ENCODE results near the gene FAU.

FAU gene

DNA sequence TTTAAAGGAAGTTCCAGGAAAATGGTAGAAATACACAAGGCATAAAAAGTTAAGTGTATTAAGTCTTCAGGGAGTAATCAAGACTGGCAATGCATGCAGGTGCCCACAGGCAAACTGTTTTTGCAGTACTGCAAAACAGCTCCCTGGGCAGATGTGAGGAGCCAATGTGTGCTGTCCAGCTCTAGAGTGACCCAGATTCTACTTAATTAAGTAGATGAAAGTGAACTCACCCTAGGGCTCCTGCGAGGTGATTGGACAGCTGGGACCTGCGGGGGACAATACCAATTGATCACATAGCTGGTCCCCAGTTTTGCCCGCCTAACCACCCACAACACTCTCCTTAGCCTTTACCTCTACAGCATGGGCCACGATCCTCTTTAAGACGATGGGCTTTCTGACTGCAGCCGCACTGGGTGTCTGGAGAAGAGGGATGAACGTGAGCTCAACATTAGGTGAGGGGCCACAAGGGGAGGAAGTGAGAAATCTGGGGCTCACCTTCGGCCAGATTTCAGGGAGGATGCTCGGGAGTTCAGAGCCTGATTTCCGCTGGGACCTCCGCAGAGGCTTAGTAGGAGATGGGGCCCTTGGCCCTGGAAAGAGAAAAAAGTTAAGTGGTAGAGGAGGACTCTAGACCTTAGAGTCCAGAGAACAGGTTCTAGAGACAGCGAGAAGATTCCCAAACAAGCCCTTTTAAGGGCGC lies 38.6 kb downstream of the FAU start:
- H3K27me3 ChIP-seq = no peaks in the 10 kb centered on the region
- TF ChIP-seq, protein P1, sequence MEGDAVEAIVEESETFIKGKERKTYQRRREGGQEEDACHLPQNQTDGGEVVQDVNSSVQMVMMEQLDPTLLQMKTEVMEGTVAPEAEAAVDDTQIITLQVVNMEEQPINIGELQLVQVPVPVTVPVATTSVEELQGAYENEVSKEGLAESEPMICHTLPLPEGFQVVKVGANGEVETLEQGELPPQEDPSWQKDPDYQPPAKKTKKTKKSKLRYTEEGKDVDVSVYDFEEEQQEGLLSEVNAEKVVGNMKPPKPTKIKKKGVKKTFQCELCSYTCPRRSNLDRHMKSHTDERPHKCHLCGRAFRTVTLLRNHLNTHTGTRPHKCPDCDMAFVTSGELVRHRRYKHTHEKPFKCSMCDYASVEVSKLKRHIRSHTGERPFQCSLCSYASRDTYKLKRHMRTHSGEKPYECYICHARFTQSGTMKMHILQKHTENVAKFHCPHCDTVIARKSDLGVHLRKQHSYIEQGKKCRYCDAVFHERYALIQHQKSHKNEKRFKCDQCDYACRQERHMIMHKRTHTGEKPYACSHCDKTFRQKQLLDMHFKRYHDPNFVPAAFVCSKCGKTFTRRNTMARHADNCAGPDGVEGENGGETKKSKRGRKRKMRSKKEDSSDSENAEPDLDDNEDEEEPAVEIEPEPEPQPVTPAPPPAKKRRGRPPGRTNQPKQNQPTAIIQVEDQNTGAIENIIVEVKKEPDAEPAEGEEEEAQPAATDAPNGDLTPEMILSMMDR (IDR thresholded peaks at IDR 0.05; ENCODE audit: low read depth, low read length) = no peak
- H3K36me3 ChIP-seq = peaks cover 3% of the 10 kb centered on the region; the same call in 1 of the 2 replicates
- H3K4me1 ChIP-seq = no peaks in the 10 kb centered on the region
- H3K9me3 ChIP-seq = no peaks in the 10 kb centered on the region
- DNase-seq = no peak
- peak overlapping the region; percentile 92 for H3K4me3 ChIP-seq (ENCODE audit: low read depth, low read length)

DNA sequence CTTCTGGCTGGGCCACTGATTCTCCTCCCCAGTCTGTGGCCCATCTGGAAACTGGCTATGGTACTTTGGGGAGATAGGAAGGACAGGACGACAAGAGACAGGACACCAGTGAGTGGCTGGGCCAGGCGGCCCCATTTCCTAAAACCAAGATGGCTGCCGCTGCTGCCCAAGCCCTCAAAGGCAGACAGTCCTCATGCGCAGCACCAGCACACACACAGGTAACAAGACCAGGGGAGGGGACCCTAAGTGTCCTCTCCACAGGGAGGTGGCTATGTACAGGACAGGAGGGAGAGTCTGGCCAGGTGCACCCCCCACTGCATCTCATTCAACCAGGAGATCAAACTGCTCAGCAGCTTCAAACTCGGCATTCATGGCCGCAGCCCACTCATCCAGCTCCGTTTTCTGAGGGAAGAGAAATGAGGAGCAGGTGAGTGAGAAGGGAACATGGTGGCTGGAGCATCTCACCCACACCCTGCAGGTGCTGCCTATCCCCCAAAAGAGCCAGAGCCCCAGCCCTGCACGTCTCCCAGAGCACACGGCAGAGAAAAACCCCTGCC lies 43.1 kb downstream of the FAU start:
- peaks cover 3% of the 10 kb centered on the region; the same call in 1 of the 2 replicates for H3K36me3 ChIP-seq
- H3K4me3 ChIP-seq (ENCODE audit: low read depth, low read length) = no peak overlapping the region
- TF ChIP-seq, protein P1 (IDR thresholded peaks at IDR 0.05; ENCODE audit: low read depth, low read length) = no peak
- H3K4me1 ChIP-seq = no peaks in the 10 kb centered on the region
- H3K9me3 ChIP-seq = no peaks in the 10 kb centered on the region
- no peak for DNase-seq
- no peaks in the 10 kb centered on the region for H3K27me3 ChIP-seq

DNA sequence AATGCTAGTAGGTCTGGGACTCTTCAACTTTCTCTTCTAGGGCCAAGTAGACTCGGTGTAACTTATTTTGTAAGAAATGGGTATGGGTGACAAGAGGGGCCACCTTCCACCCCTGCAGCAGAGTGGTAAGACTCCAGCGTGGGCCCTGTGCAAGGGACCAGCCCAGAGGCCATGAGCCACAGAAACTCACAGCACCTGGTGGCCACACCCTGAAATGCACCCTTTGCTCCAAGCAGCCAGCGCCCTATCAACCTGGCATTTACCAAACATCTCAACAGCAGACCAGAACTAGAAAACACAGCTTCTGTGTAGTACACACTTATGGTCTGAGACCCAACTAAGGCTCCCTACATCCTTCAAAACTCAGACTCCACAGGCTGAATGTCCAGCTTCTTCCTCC lies 43.8 kb downstream of the FAU start:
- peak; percentile 54 for DNase-seq
- Histone ChIP-seq H3K4me1 (no peaks in the 10 kb centered on the region), H3K27me3 (no peaks in the 10 kb centered on the region), H3K4me3 (ENCODE audit: low read depth, low read length) (no peak overlapping the region), H3K9me3 (no peaks in the 10 kb centered on the region), H3K36me3 (peaks cover 3% of the 10 kb centered on the region; the same call in 1 of the 2 replicates)
- TF ChIP-seq, protein P1 (IDR thresholded peaks at IDR 0.05; ENCODE audit: low read depth, low read length) = peak; percentile 61

DNA sequence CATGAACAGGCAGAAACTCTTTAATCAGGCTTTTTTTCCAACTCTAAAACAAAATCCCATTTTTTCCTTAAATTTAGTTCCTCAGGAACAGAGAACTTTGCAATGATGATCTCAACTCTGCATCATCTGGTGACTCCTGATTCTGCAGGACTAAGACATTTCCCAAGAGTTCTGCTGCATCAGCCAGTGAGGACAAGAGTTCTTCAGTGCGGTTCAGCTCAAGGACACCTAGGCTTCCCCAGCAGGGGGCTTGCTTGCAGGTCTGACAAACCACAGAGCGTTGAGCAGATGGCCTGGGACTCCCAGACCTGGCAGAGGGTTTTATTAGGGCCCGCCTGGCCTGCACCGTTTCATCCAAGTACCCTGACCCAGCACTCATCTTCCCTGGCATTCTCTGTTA lies 44.5 kb downstream of the FAU start:
- Histone ChIP-seq H3K4me1 (no peaks in the 10 kb centered on the region), H3K36me3 (peaks cover 3% of the 10 kb centered on the region; the same call in 1 of the 2 replicates), H3K27me3 (no peaks in the 10 kb centered on the region), H3K4me3 (ENCODE audit: low read depth, low read length) (no peak overlapping the region), H3K9me3 (no peaks in the 10 kb centered on the region)
- TF ChIP-seq, protein P1 (IDR thresholded peaks at IDR 0.05; ENCODE audit: low read depth, low read length) = no peak
- DNase-seq = no peak

DNA sequence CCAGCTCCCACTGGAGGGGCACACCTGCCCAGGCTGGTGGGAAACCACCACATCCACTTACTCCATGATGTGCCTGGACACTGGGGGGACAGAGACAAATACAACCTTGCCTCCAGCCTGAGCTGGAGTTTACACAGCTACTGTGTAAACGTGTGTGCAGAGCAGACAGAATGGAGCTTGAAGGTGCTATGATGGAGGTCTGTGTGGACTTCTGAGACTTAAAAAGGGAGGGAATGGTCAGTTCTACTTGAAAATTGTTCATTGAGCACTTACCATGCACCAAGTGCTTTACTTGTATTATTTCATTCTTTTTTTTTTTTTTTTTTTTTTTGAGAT lies 49.3 kb downstream of the FAU start:
- Histone ChIP-seq H3K4me3 (ENCODE audit: low read depth, low read length) (no peak overlapping the region), H3K27me3 (no peaks in the 10 kb centered on the region), H3K4me1 (no peaks in the 10 kb centered on the region), H3K9me3 (no peaks in the 10 kb centered on the region), H3K36me3 (no peaks in the 10 kb centered on the region)
- no peak for DNase-seq
- TF ChIP-seq, protein P1 (IDR thresholded peaks at IDR 0.05; ENCODE audit: low read depth, low read length) = no peak

DNA sequence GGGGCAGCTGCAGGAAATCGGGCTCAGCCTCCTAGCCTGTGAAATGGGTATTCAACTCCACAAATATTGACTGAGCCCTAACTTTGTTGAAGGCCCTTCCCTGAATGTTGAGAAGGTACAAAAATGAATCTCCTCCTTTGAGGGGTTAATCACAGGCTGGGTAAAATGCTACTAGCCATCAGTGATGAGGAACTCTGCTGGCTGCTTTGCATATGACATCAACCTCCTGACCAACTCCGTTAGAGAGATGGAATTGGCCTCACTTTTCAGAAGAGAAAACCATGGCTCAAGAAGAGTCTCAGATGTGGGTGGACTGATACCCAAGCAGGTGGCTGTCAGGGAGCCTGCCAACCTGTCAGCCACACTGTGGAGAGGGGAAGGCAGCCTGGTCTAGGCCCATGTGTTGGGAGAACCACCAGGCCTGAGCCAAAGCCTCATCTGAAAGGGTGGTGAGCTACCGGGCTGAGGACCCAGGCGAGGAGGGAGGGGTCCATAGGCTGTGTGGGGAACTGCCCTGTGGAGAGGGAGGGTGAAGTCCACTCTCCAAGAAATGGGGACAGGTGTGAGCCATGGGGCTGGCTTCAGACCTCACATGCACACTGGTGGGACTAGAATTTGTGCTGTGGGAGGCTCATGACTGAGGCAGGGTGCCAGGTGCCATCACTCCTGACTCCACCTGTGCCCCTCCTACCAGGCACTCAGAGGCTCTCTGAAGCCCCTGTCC lies 49.9 kb downstream of the FAU start:
- TF ChIP-seq, protein P1 (IDR thresholded peaks at IDR 0.05; ENCODE audit: low read depth, low read length) = no peak
- Histone ChIP-seq H3K27me3 (no peaks in the 10 kb centered on the region), H3K36me3 (no peaks in the 10 kb centered on the region), H3K4me3 (ENCODE audit: low read depth, low read length) (no peak overlapping the region), H3K4me1 (no peaks in the 10 kb centered on the region), H3K9me3 (no peaks in the 10 kb centered on the region)
- DNase-seq = no peak
